ENCODE measurements around the gene DOCK11.

DNA sequence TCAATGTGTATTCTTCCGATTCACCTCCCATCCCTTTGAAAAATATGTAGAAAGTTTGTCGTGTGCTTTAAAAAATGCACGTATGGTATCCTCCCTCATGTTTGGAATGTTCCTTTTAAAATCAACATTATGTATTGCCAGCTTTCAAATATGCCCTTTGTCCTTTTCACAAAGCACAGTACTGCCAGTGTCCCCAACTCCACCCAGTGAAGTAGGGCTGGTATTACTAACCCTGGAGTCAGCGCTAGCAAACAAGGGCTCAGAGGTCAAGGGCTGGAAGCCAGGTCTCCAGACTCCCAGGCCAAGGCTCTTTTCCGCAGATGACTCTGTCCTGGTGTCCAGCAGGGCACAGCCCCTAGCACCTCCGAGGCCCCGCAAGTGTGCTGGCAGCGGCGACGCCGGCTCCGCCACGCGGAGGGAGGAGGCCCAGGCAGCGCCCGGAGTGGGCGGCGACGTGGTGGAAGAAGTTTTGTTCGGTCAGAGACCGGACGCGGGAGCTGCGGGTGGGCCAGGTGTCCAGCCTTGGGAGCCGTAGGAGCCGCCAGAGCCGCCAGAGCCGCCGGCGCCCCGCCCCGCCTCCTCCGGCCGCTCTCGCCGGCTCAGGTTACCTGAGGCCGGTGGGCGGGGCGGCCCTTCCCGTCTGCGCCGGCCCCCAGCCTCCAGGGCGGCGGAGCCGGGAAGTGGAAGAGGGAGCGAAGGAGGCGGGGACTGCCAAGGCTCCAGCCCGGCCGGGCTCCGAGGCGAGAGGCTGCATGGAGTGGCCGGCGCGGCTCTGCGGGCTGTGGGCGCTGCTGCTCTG is 231.5 kb downstream of the DOCK11 start, which contains the start of gene IL13RA1:
- TF ChIP-seq EZH2 (IDR thresholded peaks at IDR 0.05; ENCODE audit: low read length, missing control alignments), result no peak
- no peak for TF ChIP-seq CTCF (conservative IDR thresholded peaks at IDR 0.05 in 1 of 2, IDR thresholded peaks at IDR 0.05 in 1 of 2; ENCODE audit: low read depth in 1 of 2, low read length in 2 of 2)

All from fibroblast of lung (primary cell).